Middle frontal gyrus (tissue), 1 donor: ENCODE results near the gene OMP.
A peak's percentile ranks its signal among the peaks of the same experiment; 100 is the strongest.
"Not testable (repeated sequence)": the region's sequence is repeated elsewhere in the genome, so short reads cannot be mapped to it uniquely, and the experiment has no call there.

Experiments
- DNase-seq: peaks from one replicate; pipeline ENCODE4 v3.0.0-alpha.2; 2015; ENCODE audit warnings: low spot score; ENCODE audit errors: extremely low spot score

OMP gene, protein sequence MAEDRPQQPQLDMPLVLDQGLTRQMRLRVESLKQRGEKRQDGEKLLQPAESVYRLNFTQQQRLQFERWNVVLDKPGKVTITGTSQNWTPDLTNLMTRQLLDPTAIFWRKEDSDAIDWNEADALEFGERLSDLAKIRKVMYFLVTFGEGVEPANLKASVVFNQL

GRCh38 chr11:77102246-77103210 lies at the start of gene OMP:
OMP (plus strand) TSS chr11:77102840; CDS start chr11:77102840, 0 bp downstream.
- no peak for DNase-seq

DNA sequence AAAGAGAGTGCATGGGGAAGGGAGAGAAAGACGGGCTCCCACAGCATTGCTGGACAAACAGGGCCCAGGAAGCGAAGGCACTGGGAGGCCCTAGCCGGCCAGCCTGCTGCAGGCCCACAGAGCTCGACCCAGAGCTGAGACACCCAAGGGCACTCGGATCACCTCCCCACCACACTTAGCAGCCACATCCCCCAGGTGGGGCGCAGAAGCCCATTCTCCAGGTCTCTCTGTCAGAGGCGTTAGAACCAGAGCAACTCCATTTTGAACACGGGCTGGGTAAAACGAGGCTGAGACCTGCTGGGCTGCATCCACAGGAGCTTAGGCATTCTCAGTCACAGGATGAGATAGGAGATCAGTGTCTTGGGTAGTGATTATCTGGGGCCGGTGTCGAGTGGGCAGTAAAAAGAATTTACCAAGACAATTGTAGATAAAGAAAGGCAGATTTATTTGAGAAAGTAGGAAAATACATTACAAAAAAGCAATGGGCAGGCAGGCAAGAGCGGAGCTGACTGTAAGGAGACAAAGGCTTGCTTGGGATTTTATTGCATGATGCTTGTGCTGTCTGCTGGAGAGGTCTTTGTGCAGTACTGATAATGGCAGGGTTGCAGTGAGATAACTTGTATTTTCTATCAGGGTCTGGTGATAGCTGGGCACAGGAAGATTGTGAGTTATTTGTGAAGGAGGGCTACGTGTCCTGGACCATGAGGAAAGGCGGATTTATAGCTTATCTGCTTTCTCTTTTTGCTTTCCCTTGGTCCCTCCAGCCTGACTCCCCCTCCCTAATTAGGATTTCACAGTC lies 49.2 kb upstream of the OMP start:
- no peak for DNase-seq

- DNase-seq, result no peak
Observed at GRCh38 chr11:77054084-77054483, 48.6 kb upstream of the OMP start.

GRCh38 chr11:77055101-77055561 lies 47.5 kb upstream of the OMP start:
- DNase-seq, result no peak

GRCh38 chr11:77055913-77056312 lies 46.7 kb upstream of the OMP start:
- DNase-seq, result no peak

- DNase-seq, result no peak
Observed at GRCh38 chr11:77056814-77057402, 45.7 kb upstream of the OMP start.

DNA sequence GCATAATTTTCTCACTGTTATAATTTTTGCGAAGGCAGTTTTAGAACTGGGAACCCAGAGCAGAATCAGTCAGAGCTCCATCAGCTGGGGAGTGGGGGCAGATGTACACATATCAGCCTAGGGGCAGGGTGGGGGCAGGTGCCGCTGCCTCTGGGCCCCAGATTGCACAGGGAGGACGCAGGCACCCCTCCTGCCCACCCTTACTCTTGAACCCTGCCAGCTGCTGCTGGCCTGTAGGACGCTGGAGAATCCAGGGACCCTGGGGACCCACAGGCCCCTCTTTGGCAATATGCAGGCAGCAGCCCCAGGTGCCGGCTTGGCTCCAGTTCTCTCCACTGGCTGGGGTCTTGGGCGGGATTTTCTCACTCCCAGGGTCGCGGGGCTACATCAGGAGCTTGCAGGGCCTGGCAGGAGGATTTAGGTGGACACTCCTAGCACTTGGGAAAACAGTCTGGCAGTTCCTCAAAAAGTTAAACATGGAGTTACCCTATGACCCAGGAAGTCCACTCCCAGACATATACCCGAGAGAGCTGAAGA lies 44.6 kb upstream of the OMP start:
- DNase-seq, result no peak

- DNase-seq, result no peak
Observed at GRCh38 chr11:77058900-77059299, 43.7 kb upstream of the OMP start.

DNA sequence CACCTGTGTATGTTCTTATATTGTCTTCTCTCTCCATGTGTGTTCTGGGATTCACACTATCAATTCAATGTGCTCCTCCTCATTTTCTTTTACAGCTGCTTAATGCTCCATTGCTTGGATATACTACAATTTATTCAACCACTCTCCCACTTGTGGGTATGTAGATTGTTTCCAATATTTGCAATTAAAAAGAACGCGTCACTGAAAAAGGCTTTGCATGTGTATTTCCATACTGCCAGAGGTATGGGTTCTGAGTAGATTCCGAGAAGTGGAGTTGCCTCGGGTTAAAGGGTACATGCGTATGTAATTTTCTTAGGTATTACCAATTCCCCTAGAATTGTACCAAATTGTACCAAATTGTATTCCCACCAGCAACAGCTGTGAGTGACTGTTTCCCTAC lies 42.8 kb upstream of the OMP start:
- DNase-seq, result no peak

DNA sequence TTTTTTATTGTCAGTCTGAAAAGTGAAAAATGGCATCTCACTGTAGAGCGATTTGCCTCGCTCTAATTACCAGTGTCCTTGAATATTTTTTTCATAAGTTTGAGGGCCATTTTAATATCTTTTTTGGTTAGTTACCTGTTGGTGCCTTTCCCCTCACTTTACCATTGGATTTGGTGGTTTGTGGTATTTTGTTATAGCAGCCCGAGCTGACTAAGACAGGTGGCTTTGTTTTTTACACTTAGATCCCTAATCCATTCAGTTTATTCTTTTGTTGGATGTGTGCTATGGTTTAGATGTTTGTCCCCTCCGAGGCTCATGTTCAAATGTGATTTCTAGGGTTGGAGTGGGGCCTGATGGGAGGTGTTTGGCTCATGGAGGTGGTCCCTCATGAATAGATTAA lies 42.4 kb upstream of the OMP start:
- no peak for DNase-seq

- not testable (repeated sequence) for DNase-seq
Observed at GRCh38 chr11:77061258-77061657, 41.4 kb upstream of the OMP start.

GRCh38 chr11:77062924-77063323 lies 39.7 kb upstream of the OMP start:
- DNase-seq, result no peak

DNA sequence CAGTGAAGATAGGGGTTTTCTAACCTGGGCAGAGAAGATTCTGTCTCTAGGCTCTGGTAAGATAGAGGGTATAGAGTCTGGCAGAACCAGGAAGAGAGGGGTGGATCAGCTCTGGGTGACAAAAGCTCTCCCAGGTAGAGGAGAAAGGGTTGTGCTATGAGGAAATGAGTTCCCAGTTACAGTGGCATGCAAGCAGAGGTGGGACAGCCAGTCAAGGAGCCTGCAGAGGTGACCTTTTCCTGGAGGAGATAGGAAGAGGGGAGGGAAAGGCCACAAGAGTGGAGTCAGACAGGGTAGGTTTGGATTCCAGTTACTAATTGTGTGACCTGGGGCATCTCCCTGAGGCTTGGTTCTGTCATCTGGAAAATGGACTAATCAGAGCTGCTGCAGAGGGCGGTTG lies 39.2 kb upstream of the OMP start:
- no peak for DNase-seq

- no peak for DNase-seq
Observed at GRCh38 chr11:77063861-77064260, 38.8 kb upstream of the OMP start.

DNA sequence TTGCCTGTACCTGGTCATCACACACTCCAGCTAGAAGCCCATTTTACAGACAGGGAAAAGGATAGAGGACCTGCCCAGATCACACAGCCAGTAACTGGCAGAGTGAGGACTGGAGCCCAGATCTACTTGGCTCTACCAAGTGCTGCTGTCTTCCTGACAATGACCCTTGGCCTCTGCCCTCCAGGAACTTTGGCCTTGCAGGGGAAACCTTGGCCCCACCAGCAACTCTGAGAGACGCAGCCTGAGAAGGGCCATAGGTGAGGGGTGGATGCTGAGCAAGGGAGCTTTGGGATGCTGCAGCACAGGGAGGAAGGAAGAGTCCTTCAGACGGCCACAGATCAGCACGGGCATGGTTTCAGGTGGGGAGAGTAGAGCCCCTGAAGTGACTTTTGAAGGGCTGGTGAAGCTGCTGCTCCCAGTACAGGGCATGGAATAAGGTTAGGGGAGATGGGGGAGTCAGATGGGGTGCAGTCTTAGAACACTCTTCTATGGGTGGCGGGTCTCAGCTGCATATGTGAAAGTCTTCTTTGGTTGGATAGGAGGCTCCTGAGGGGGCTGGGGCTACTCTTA lies 37.9 kb upstream of the OMP start:
- no peak for DNase-seq

DNA sequence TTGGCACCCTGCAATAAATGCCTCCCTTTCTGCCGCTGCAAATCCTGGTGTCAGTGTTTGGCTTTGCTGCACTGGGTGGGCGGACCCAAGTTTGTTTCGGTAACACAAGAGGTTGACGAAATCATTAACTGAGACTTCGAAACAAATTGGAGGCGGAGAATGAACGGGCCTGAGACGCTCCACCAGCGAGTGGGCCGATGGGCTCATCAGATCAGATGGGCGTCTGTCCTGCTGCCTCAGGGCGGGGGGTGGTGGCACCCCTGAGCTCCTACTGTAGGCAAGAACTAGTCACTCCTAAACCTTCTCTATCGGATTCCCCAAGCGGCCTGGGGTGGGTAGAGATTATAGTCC lies 36.8 kb upstream of the OMP start:
- no peak for DNase-seq

DNA sequence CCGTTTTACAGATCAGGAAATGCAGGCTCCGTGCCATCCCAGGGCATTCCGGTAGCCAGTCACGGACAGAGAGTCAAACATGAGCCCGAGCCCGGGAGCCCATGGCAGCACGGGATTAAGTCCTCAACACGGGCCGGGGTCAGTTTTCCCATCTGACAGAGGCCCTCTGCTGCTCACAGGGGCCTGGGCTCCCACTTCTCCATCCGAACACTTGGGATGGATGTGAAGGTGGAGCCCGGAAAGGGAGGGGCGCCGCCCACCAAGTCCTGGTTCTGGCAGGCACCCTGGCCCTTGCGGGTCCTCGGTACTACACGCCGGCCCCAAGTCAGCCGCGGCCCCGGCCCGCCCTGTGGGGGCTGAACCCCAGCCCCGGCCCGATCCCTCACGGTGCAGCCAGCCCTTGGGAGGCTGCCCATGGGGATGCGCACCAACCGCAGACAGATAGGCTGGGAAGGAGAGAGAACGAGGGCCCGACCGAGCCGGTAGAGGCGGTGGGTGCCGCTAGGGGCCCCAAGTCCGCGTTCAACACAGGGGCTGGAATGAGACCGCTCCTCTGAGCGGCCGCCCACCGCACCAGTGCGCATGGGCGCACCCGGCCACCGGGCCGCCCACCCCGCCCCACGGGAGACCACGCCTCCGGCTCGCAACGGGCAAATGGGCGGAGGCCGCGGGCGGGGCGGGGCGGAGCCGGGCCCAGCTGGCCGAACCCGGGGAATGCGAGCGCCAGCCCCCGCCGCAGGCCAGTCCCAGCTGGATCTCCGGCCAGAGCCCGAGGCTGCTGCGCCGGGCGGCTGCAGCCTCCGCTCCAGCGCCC lies 36.2 kb upstream of the OMP start, which contains the start of gene CAPN5:
Gene CAPN5, plus strand, starts transcription at position 743 of the 814 bp plus-strand sequence. CDS start 17,916 bp downstream, outside the sequence.
- DNase-seq, result peak; percentile 78

- no peak for DNase-seq
Observed at GRCh38 chr11:77067861-77068443, 34.7 kb upstream of the OMP start.
